Small intestine (tissue), 7 donors: ENCODE measurements around the gene MAP1A. TPM values are rescaled to one million over a fixed set of nuclear protein-coding genes. Genes with fewer than 3 reads are reported as not detected.

ENCODE experiments used
- DNase-seq, 2 donors: peaks; one replicate each; pipeline versions ENCODE4 v3.0.0 to v3.0.0-alpha.2; 2013
- FAIRE-seq: peaks from 2 replicates; lab custom pipeline; 2012; peaks lifted over from hg19 to GRCh38; lab: Jason Lieb, UNC
- H3K27ac ChIP-seq, 3 donors: one replicate each; pipeline ENCODE4 v1.5.1; 2013; ENCODE audit warnings: low read length in 2 of 3, mild to moderate bottlenecking in 2 of 3, control low read depth in 1 of 3, inconsistent platforms in 1 of 3, low read depth in 1 of 3, moderate library complexity in 1 of 3
- H3K27me3 ChIP-seq, 3 donors: one replicate each; pipeline ENCODE4 v1.6.1; 2013; ENCODE audit warnings: low read length in 3 of 3, inconsistent platforms in 1 of 3; ENCODE audit not compliant: control insufficient read depth in 3 of 3, insufficient read depth in 3 of 3
- H3K36me3 ChIP-seq, 3 donors: one replicate each; pipeline ENCODE4 v1.6.1; 2013; ENCODE audit warnings: low read length in 3 of 3, inconsistent platforms in 1 of 3, low read depth in 1 of 3, mild to moderate bottlenecking in 1 of 3, moderate library complexity in 1 of 3; ENCODE audit not compliant: control insufficient read depth in 3 of 3, insufficient read depth in 2 of 3
- H3K4me1 ChIP-seq, 3 donors: one replicate each; pipeline ENCODE4 v1.6.1; 2013; ENCODE audit warnings: low read length in 2 of 3, inconsistent platforms in 1 of 3, low read depth in 1 of 3, mild to moderate bottlenecking in 1 of 3, moderate library complexity in 1 of 3; ENCODE audit not compliant: control insufficient read depth in 3 of 3, insufficient read depth in 2 of 3
- H3K4me3 ChIP-seq, 3 donors: one replicate each; pipeline ENCODE4 v1.5.1; 2013; ENCODE audit warnings: low read length in 3 of 3, control low read depth in 1 of 3, inconsistent platforms in 1 of 3, low read depth in 1 of 3, mild to moderate bottlenecking in 1 of 3, moderate library complexity in 1 of 3
- H3K9me3 ChIP-seq, 2 donors: one replicate each; pipeline ENCODE4 v1.6.1; 2013; ENCODE audit warnings: low read depth in 1 of 2, low read length in 1 of 2; ENCODE audit not compliant: control insufficient read depth in 2 of 2, insufficient read depth in 1 of 2
- WGBS, 3 donors: extraction: QIAGEN DNeasy Blood & Tissue Kit; methylation state at CpG; one replicate each; pipeline ENCODE4 v1.1.7; 2013; 5-methylcytosine and 5-hydroxymethylcytosine counted together
- polyA plus RNA-seq, 4 donors: library from polyadenylated mRNA; stranded (reverse) in 3 of 4; unstranded in 1 of 4; fragments of 200-250 nt in 3 of 4; fragments of 120-200 nt in 1 of 4; gene quantifications; one replicate each; pipeline versions ENCODE4 v1.2.1 to v1.2.3, GENCODE V29; 2013
- donor health status: healthy with polysubstance abuse.
- donor health status: control.
- donor health status: control.
- donor health status: Bipolar disorder and iron deficiency.
- donor health status: healthy.

MAP1A gene
- polyA plus RNA-seq, 4 donors, result 0.22 to 4.2 (median 1.1) TPM

DNA sequence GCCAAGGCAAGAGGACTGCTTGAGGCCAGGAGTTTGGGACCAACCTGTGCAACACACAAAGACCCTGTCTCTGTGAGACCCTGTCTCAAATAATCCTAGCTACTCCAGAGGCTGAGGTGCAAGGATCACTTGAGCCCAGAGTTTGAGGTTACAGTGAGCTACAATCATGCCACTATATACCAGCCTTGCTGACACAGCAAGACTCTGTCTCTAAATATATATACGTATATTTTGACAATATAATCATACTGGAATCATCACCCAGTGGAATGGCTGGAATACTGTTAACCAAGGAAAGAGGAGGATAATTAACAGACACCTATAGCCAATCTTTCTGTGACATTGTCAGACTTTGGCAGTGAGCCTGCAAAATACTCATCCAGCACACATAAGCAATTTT lies 9.0 kb upstream of the MAP1A start:
- H3K9me3 ChIP-seq, result no peaks in the 10 kb centered on the region
- peaks cover 0 to 11% (median 0%) of the 10 kb centered on the region in 3 donors for H3K27me3 ChIP-seq
- peaks cover 0 to 17% (median 0%) of the 10 kb centered on the region in 3 donors for H3K4me1 ChIP-seq
- no peaks in the 10 kb centered on the region for H3K36me3 ChIP-seq
- H3K27ac ChIP-seq, result no peak overlapping the region
- FAIRE-seq (no peak), DNase-seq (no peak)
- 78 to 88% (median 86%) methylated on average over 1 of the region's 1 CpG for WGBS, 3 donors
- no peak overlapping the region for H3K4me3 ChIP-seq

GRCh38 chr15:43508991-43509659 lies 8.3 kb upstream of the MAP1A start:
- no peak for FAIRE-seq
- 72 to 78% (median 78%) methylated on average over 9 of the region's 9 CpGs for WGBS, 3 donors

DNA sequence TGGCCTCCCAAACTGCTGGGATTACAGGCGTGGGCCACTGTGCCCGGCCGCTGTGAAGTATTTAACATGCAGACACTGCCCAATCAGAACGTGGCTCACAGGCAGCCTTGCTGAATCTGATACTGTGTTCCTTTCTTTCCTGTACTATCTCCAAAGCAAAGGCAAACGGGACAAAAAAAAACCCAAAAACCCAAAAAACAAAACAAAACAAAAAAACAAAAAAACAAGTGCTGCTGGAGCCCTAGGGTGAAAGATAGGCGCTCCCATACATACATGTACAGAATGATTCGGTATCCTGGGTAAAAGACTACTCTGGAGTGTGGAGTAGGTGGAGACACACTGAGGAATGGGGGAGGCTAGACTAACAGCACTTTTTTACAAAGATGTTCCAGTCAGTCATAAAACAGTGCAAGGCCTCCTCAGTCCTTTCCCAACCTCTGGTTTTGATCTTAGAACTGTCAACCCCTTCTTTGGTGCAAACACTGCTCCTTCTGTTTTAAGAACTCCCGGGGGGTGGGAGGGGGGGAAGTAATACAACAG lies 7.7 kb upstream of the MAP1A start:
- Histone ChIP-seq H3K4me3 (peak overlapping the region in 1 of 3 donors; percentile 58), H3K4me1 (peaks cover 0 to 24% (median 0%) of the 10 kb centered on the region in 3 donors), H3K27ac (peak overlapping the region in 2 of 3 donors; percentile 76 to 88), H3K27me3 (peaks cover 0 to 11% (median 0%) of the 10 kb centered on the region in 3 donors), H3K36me3 (no peaks in the 10 kb centered on the region), H3K9me3 (no peaks in the 10 kb centered on the region)
- no peak for FAIRE-seq
- 48 to 70% (median 59%) methylated on average over 8 of the region's 8 CpGs for WGBS, 3 donors
- DNase-seq, result no peak

More at GRCh38 chr15:43508991-43509659, 8.3 kb upstream of the MAP1A start:
- H3K9me3 ChIP-seq, result no peaks in the 10 kb centered on the region
- no peak for DNase-seq
- H3K4me3 ChIP-seq, result no peak overlapping the region
- H3K36me3 ChIP-seq, result no peaks in the 10 kb centered on the region
- H3K27ac ChIP-seq, result peak overlapping the region in 2 of 3 donors; percentile 76 to 88
- peaks cover 0 to 20% (median 0%) of the 10 kb centered on the region in 3 donors for H3K4me1 ChIP-seq
- H3K27me3 ChIP-seq, result peaks cover 0 to 11% (median 0%) of the 10 kb centered on the region in 3 donors

- H3K4me1 ChIP-seq, result peaks cover 0 to 24% (median 0%) of the 10 kb centered on the region in 3 donors
- peak overlapping the region; percentile 16 to 58 (median 44) for H3K4me3 ChIP-seq
- 1 to 2% (median 1%) methylated on average over 35 to 41 of the region's 41 CpGs for WGBS, 3 donors
- no peak for FAIRE-seq
- H3K36me3 ChIP-seq, result no peaks in the 10 kb centered on the region
- H3K27ac ChIP-seq, result peak overlapping the region in 2 of 3 donors; percentile 76 to 88
- peaks cover 0 to 11% (median 0%) of the 10 kb centered on the region in 3 donors for H3K27me3 ChIP-seq
- H3K9me3 ChIP-seq, result no peaks in the 10 kb centered on the region
- DNase-seq, result peak; percentile 97 to 99
These were observed 7.0 kb upstream of the MAP1A start for GRCh38 chr15:43510200-43511011.

DNA sequence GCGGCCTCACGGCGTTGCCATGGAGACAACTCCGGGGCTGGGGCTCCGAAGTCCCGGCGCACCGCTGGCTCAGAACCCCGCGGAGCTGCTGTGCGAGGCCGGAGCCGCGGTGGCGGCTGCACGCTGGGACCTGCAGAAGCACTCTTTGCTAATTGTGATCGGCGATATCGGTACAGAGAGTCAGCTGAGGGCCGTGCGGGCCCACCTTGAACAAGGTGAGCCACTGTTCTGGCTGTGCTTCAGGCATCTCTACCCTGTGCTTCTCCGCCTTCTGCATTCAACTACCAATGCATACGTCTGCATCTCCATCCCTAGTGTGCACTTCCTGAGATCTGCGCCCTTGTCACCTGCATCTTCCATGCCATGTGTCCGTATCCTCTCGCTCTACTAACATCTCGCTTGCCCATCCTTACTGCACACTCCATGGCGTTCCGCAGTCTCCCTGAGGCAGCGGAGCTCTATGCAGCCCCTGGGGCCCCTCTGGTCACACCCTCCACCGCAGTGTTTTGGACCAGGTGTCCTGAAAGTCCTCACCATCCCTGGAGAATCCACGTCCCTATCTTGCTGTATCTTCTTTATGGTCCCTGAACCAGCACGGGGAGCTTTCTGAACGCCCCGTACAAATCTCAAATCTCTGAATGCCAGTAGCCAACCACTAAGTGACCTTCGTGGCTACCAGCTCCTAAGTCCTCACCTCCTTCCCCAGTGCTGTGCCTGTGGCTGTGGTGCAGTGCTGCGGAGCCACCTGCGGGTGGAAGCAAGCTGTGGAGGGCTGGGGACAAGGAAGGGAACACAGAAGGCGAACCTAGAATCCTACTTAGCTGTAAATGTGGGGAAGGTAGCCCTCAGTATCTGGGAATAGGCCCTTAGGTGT lies 6.2 kb upstream of the MAP1A start:
- Histone ChIP-seq H3K27me3 (peaks cover 0 to 11% (median 0%) of the 10 kb centered on the region in 3 donors), H3K9me3 (no peaks in the 10 kb centered on the region), H3K27ac (peak overlapping the region in 1 of 3 donors; percentile 5), H3K4me3 (peak overlapping the region in 2 of 3 donors; percentile 44 to 46), H3K4me1 (peaks cover 0 to 29% (median 0%) of the 10 kb centered on the region in 3 donors), H3K36me3 (no peaks in the 10 kb centered on the region)
- DNase-seq (peak; percentile 31 to 32), FAIRE-seq (no peak)
- WGBS, 3 donors, result 4 to 10% (median 8%) methylated on average over 35 to 39 of the region's 39 CpGs

- no peak for FAIRE-seq
- peaks cover 0 to 11% (median 0%) of the 10 kb centered on the region in 3 donors for H3K27me3 ChIP-seq
These were observed 3.9 kb upstream of the MAP1A start for GRCh38 chr15:43513550-43513949.

DNA sequence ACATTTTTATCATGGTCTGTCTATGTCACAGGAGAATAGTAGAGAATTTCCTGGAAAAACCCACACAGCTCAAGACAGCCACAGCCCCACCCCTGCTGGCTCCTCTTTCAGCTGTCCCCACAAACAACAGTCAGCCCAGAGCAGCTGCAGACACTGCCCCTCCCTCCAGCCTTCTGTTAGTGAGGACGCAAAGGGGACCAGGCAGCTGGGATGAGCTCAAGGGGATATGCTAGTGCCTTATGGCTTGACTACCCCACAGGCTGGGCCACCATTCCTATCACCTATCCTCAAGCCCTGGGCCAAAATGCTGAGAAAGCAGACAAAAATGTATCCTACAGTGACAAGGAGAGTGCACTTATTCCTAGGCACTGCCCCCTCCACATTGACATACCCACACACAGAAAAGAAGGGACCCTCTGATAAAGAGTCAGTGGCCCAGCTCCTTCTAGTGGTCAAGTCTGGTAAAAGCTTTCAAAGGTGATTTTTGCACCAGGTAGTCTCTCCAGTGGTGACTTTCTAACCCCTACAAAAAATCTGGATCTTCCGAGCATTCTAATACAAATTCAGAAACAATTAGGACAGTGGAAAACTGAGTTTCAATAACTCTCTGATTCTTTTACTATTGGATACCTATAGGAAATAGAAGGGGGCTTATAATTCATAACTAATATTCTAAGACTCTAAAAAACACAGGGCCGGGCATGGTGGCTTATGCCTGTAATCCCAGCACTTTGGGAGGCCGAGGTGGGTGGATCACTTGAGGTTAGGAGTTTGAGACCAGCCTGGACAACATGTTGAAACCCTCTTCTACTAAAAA lies 3.0 kb upstream of the MAP1A start:
- peak overlapping the region in 1 of 3 donors; percentile 0 for H3K27ac ChIP-seq
- peaks cover 0 to 48% (median 0%) of the 10 kb centered on the region in 3 donors for H3K4me1 ChIP-seq
- peak in 1 of 2 donors; percentile 35 for DNase-seq
- H3K9me3 ChIP-seq, result no peaks in the 10 kb centered on the region
- no peak for FAIRE-seq
- H3K36me3 ChIP-seq, result no peaks in the 10 kb centered on the region
- 57 to 60% (median 59%) methylated on average over 4 of the region's 4 CpGs for WGBS, 3 donors
- H3K27me3 ChIP-seq, result peaks cover 0 to 11% (median 0%) of the 10 kb centered on the region in 3 donors
- no peak overlapping the region for H3K4me3 ChIP-seq

More at GRCh38 chr15:43513550-43513949, 3.9 kb upstream of the MAP1A start:
- DNase-seq, result no peak
- WGBS, 3 donors, result 55 to 91% (median 74%) methylated on average over 1 of the region's 1 CpG
- Histone ChIP-seq H3K36me3 (no peaks in the 10 kb centered on the region), H3K4me3 (no peak overlapping the region), H3K27ac (peak overlapping the region in 1 of 3 donors; percentile 0), H3K9me3 (no peaks in the 10 kb centered on the region), H3K4me1 (peaks cover 0 to 50% (median 0%) of the 10 kb centered on the region in 3 donors)
